AG10803 (cell line): ENCODE results near the gene PLOD1.

ENCODE experiments used
- DNase-seq: peaks from one replicate; pipeline ENCODE4 v3.0.0; 2010; ENCODE audit warnings: low read depth
- H3K4me3 ChIP-seq: 2 replicates; pipeline ENCODE4 v1.5.1; 2011; ENCODE audit warnings: mild to moderate bottlenecking, low read length, control low read depth
- TF ChIP-seq, protein P1 (sequence below): conservative IDR thresholded peaks from 2 replicates; pipeline ENCODE4 v1.5.1; 2011; ENCODE audit warnings: mild to moderate bottlenecking, low read length, control low read depth, inconsistent platforms

PLOD1 gene

GRCh38 chr1:11990303-11991032 is 56.0 kb downstream of the PLOD1 start:
- DNase-seq, result no peak
- no peak overlapping the region for H3K4me3 ChIP-seq
- TF ChIP-seq, protein P1, sequence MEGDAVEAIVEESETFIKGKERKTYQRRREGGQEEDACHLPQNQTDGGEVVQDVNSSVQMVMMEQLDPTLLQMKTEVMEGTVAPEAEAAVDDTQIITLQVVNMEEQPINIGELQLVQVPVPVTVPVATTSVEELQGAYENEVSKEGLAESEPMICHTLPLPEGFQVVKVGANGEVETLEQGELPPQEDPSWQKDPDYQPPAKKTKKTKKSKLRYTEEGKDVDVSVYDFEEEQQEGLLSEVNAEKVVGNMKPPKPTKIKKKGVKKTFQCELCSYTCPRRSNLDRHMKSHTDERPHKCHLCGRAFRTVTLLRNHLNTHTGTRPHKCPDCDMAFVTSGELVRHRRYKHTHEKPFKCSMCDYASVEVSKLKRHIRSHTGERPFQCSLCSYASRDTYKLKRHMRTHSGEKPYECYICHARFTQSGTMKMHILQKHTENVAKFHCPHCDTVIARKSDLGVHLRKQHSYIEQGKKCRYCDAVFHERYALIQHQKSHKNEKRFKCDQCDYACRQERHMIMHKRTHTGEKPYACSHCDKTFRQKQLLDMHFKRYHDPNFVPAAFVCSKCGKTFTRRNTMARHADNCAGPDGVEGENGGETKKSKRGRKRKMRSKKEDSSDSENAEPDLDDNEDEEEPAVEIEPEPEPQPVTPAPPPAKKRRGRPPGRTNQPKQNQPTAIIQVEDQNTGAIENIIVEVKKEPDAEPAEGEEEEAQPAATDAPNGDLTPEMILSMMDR, result no peak

DNA sequence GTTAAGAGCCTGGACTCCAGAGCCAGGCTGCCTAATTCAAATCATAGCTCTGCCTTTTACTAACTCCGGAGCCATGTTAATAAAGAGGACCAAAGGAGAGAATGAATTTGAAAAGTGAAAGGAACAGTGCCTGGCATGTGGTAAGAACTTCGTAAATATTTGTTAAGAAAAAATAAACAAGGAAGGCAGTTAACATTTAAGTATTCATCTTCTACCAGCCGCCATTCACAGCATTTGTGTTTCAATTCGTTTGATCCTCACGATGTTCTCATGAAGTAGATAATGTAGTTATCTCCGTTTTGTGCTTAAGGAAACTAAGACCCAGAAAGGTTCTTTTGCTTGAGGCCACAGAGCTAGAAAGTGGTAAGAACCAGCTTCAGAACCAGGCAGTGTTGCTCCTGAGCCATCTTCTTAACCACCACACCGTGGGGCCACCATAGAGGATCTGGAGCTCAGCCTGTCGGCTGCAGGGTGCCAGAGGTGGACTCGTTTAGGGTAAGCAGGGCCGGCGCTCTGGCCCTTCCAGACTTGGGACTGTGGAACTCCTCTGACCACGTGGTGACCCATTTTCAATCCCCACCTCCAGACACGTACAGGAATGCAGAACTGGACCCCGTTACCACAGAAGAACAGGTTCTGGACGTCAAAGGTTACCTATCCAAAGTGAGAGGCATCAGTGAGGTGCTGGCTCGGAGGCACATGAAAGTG is 57.6 kb downstream of the PLOD1 start:
- no peak overlapping the region for H3K4me3 ChIP-seq
- DNase-seq, result no peak
- TF ChIP-seq, protein P1, result no peak

DNA sequence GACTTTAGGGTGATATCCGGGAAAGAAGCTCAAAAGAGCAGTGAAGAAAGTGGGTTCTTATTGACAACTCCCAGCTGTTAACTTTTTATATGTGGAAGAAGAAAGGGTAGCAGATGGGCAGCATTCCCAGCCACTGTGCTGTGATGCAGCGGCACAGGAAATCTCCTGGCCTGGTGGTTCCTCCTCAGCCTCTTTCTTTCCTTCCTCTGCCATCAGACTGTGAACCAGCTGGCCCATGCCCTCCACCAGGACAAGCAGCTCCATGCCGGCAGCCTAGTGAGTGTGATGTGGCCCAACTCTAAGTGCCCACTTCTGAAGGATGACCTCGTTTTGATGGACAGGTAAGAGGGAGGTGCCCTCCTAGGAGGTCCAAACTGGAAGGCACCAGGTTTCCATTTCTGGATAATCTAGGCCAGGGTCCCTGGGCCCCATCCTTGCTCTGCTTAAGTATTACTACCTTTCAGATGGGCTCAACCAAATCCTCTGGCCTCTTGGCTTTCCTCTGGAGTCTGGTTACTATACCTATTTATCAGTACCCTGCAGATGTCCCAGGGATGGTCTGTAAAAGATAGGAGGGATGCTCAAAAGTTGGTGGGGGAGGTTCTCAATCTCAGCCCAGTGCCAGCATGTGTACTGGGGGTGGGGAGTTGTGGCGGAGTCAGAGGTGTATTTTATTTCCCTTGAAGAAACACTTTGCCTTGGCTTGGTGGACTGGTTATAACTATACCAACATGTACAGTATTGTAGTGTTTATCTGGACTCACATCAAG is 62.7 kb downstream of the PLOD1 start:
- H3K4me3 ChIP-seq, result no peak overlapping the region
- DNase-seq, result no peak
- TF ChIP-seq, protein P1, result no peak

DNA sequence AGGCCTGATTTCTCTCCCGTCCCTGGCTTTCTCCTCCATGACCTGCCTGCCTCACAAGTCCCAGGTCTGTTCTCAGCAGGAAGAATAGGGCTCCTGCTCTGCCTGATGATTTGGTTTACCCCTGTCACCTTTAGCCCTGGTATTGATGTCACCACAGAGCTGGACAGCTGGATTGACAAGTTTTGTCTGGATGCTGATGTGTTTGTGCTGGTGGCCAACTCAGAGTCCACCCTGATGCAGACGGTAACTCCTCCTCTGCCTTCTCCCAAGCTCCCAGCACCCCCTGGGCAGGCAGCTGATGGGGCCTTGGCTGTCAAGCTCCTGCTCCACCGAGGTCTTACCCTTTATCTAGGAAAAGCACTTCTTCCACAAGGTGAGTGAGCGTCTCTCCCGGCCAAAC is 64.1 kb downstream of the PLOD1 start:
- H3K4me3 ChIP-seq, result no peak overlapping the region
- DNase-seq, result no peak
- TF ChIP-seq, protein P1, result no peak

DNA sequence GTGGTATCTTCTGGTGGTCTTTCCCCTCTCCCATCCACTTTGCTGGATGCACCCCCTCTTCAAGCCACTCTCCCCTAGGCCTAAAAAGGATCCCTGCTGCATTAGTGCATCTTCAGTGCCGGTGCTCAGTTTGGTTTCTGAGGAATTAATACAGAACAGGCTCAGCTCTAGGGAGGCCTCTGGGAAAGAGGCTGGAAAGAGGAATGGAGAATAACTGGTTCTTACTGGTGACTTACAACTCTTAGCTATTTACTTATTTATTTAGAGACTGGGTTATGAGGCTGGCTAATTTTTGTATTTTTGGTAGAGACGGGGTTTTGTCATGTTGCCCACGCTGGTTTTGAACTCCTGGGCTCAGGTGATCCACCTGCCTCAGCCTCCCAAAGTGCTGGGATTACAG is 64.7 kb downstream of the PLOD1 start:
- H3K4me3 ChIP-seq, result no peak overlapping the region
- TF ChIP-seq, protein P1, result no peak
- DNase-seq, result no peak

DNA sequence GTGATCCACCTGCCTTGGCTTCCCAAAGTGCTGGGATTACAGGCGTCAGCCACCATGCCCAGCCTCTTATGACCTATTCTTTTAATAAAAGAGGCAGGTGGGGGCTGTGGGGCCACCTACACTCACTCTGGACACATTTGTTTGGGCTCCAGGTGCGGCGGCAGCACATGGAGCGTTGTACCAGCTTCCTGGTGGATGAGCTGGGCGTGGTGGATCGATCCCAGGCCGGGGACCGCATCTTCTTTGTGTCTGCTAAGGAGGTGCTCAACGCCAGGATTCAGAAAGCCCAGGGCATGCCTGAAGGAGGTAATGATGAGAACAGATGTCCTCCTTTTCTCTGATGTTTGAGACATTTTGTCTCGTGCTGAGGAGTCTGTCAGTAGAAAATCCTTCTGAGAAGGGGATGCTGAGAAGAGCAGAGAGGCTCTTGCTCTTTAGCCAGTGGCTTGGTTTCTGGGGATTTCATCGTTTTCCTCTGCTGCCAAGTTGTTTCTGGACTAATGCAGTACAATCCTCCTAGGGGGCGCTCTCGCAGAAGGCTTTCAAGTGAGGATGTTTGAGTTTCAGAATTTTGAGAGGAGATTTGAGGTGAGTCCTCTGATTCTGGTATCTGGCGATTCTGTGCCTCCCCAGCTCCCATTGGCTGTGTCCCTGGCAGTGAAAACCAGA is 66.9 kb downstream of the PLOD1 start:
- no peak overlapping the region for H3K4me3 ChIP-seq
- TF ChIP-seq, protein P1, result peak; percentile 58
- DNase-seq, result peak; percentile 75
